ENCODE measurements around the gene CAD. TPM values are rescaled to one million over a fixed set of nuclear protein-coding genes. Genes with fewer than 3 reads are reported as not detected.

The CAD gene
- polyA plus RNA-seq, 1 donor from 2014 or later, result 18.9 TPM

- peaks cover 14 to 20% (median 18%) of the 10 kb centered on the region in 3 donors for H3K4me1 Mint-ChIP-seq
- H3K27me3 Mint-ChIP-seq, result no peaks in the 10 kb centered on the region
- H3K4me3 Mint-ChIP-seq, result peak overlapping the region; percentile 15 to 90 (median 66)
- no peaks in the 10 kb centered on the region for H3K9me3 Mint-ChIP-seq
- peak overlapping the region; percentile 73 to 92 (median 88) for H3K27ac Mint-ChIP-seq
- H3K36me3 Mint-ChIP-seq, result peaks cover 2% of the 10 kb centered on the region
Observed at GRCh38 chr2:27209621-27210401, 7.4 kb upstream of the CAD start.

GRCh38 chr2:27211241-27211942 lies 5.8 kb upstream of the CAD start:
- H3K4me3 Mint-ChIP-seq, result peak overlapping the region; percentile 92 to 97 (median 94)
- H3K27ac Mint-ChIP-seq, result peak overlapping the region; percentile 94 to 99 (median 98)
- H3K9me3 Mint-ChIP-seq, result no peaks in the 10 kb centered on the region
- H3K27me3 Mint-ChIP-seq, result no peaks in the 10 kb centered on the region
- peaks cover 14 to 21% (median 18%) of the 10 kb centered on the region in 3 donors for H3K4me1 Mint-ChIP-seq
- H3K36me3 Mint-ChIP-seq, result peaks cover 2% of the 10 kb centered on the region

DNA sequence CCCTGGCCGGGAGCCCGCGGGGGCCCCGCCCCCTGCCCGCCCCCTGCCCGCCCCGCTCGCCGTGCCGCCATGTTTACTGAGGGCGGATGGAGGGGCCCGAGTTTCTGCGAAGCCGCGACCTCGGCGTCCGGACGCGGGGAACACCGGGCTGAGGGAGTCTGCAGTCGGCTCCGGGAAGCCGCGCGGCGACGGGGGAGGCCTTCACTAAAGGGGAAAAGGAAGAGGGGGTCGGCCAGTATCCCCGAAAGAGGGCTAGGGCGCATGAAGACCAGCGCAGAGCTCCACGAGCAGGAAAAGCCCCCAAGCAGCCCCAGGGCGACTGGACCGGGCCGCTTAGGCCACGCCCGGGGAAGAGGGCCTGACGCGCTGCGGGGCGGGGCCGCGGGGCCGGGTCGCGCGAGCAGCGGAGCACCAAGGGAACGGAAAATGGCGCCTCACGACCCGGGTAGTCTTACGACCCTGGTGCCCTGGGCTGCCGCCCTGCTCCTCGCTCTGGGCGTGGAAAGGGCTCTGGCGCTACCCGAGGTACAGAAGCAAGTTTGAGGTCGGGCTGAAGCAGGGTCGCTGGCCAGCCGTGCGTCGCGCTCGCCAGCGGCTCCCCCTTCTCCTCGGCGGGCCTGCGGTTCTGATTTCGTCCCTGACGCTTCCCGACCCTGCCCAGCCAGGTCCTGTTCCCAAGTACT lies 5.1 kb upstream of the CAD start, which contains the start of the genes ATRAID and SLC5A6:
Gene ATRAID (plus strand): TSS at position 99 of the 683 bp plus-strand sequence. CDS start 328 bp downstream, at position 427.
Gene SLC5A6 (minus strand): TSS at position 326 of the 683 bp plus-strand sequence. CDS start 4,618 bp downstream, outside the sequence.
- H3K4me1 Mint-ChIP-seq, result peaks cover 18 to 28% (median 20%) of the 10 kb centered on the region in 3 donors
- peaks cover 2% of the 10 kb centered on the region for H3K36me3 Mint-ChIP-seq
- H3K27ac Mint-ChIP-seq, result peak within 1 kb of the TSS; percentile 98 to 100 (median 99)
- no peaks in the 10 kb centered on the region for H3K9me3 Mint-ChIP-seq
- no peaks in the 10 kb centered on the region for H3K27me3 Mint-ChIP-seq
- H3K4me3 Mint-ChIP-seq, result peak within 1 kb of the TSS; percentile 92 to 99 (median 96)

- Mint-ChIP-seq H3K36me3 (peaks cover 2% of the 10 kb centered on the region), H3K27me3 (no peaks in the 10 kb centered on the region), H3K4me1 (peaks cover 19 to 31% (median 20%) of the 10 kb centered on the region in 3 donors), H3K9me3 (no peaks in the 10 kb centered on the region), H3K4me3 (peak overlapping the region; percentile 92 to 99 (median 96)), H3K27ac (peak overlapping the region; percentile 98 to 100 (median 99))
Observed at GRCh38 chr2:27212626-27213471, 4.3 kb upstream of the CAD start.

DNA sequence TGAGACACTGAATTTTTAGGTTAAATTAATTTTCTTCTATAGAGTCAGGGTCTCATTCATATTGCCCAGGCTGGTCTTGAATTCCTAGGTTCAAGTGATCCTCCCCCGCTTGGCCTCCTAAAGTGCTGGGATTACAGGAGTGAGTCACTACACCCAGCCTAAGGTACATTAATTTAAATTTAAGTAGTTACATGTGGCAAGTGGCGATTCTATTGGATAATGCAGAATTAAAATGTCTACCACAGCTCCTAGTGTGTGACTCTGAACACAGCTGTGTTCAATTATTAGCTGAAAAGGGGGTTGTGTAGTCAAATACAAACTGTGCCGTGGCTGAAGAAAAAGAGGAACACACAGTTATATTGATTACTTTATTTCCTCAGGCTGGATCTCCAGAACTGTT lies 2.2 kb upstream of the CAD start:
- Mint-ChIP-seq H3K9me3 (no peaks in the 10 kb centered on the region), H3K36me3 (peaks cover 2% of the 10 kb centered on the region), H3K4me1 (peaks cover 25 to 34% (median 27%) of the 10 kb centered on the region in 3 donors), H3K27me3 (no peaks in the 10 kb centered on the region), H3K27ac (peak overlapping the region in 2 of 3 donors; percentile 64 to 88), H3K4me3 (peak overlapping the region in 2 of 4 donors; percentile 32 to 89)

DNA sequence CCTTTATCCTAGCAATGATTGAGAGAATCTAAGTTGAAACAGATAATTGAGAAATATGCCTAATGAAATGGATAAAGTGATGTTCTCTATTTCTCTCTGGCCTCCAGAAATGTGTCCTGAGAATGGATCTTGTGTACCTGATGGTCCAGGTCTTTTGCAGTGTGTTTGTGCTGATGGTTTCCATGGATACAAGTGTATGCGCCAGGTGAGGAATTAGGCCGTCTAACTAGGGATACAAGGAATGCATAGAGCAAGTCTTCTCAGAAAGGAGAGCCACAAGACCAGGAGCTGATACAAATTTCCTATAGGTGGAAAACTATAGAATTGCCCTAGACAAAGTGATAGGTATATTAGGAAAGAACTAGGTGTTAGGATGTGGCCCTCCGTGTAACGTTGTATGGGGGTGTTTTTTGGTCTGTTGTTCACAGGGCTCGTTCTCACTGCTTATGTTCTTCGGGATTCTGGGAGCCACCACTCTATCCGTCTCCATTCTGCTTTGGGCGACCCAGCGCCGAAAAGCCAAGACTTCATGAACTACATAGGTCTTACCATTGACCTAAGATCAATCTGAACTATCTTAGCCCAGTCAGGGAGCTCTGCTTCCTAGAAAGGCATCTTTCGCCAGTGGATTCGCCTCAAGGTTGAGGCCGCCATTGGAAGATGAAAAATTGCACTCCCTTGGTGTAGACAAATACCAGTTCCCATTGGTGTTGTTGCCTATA lies 592 bp upstream of the CAD start:
- peaks cover 23 to 32% (median 28%) of the 10 kb centered on the region in 3 donors for H3K4me1 Mint-ChIP-seq
- H3K27ac Mint-ChIP-seq, result peak overlapping the region; percentile 88 to 91 (median 89)
- peak overlapping the region; percentile 89 to 98 (median 92) for H3K4me3 Mint-ChIP-seq
- no peaks in the 10 kb centered on the region for H3K27me3 Mint-ChIP-seq
- no peaks in the 10 kb centered on the region for H3K9me3 Mint-ChIP-seq
- H3K36me3 Mint-ChIP-seq, result peaks cover 5% of the 10 kb centered on the region

DNA sequence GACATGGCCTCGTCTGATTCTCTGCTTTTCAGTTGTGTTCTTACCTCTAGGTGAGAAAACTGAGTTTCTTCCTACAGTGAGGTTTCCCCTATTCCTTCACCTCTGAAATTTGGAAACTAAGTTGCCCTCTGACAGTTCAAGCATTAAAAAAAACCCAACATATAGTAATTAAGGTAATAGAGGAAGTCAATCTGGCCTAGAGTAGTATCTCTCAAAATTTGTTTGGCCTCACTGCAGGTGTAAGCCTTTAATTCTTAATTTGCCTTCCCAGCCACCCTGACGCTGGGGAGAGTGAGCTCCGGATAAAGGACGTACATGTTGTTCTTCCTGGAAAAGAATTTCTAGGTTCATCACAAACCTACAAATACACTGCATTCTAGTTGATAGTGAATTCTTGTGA lies 1.4 kb downstream of the CAD start:
- Mint-ChIP-seq H3K36me3 (peaks cover 3% of the 10 kb centered on the region), H3K4me3 (peak overlapping the region in 3 of 4 donors; percentile 77 to 89 (median 89)), H3K27me3 (no peaks in the 10 kb centered on the region), H3K4me1 (peaks cover 14 to 23% (median 21%) of the 10 kb centered on the region in 3 donors), H3K27ac (peak overlapping the region in 2 of 3 donors; percentile 2 to 88), H3K9me3 (no peaks in the 10 kb centered on the region)

DNA sequence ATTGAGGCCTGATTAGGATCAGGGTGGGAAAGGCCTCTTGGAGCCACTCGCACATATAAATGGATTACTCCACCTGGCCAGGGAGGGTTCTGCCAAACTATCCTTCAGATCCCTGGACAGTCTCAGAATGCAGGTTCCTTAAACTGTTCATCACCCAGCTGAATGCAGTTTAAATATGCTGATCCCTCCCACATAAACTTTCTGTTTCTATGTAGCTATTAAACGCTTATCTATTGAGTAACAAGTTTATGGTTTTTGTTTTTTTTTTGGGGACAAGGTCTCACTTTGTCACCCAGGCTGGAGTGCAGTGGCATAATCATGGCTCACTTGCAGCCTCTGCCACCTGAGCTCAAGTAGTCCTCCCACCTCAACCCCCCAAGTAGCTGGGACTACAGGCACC lies 1.9 kb downstream of the CAD start:
- Mint-ChIP-seq H3K9me3 (no peaks in the 10 kb centered on the region), H3K36me3 (peaks cover 3% of the 10 kb centered on the region), H3K27me3 (no peaks in the 10 kb centered on the region), H3K4me3 (peak overlapping the region in 2 of 4 donors; percentile 77 to 89), H3K4me1 (peaks cover 13 to 22% (median 20%) of the 10 kb centered on the region in 3 donors), H3K27ac (peak overlapping the region in 1 of 3 donors; percentile 88)

GRCh38 chr2:27220091-27220490 lies 2.9 kb downstream of the CAD start:
- H3K36me3 Mint-ChIP-seq, result peaks cover 6% of the 10 kb centered on the region
- no peak overlapping the region for H3K4me3 Mint-ChIP-seq
- no peaks in the 10 kb centered on the region for H3K27me3 Mint-ChIP-seq
- no peaks in the 10 kb centered on the region for H3K9me3 Mint-ChIP-seq
- H3K27ac Mint-ChIP-seq, result no peak overlapping the region
- peaks cover 13 to 22% (median 20%) of the 10 kb centered on the region in 3 donors for H3K4me1 Mint-ChIP-seq

- peak overlapping the region in 1 of 4 donors; percentile 28 for H3K4me3 Mint-ChIP-seq
- H3K4me1 Mint-ChIP-seq, result peaks cover 13 to 22% (median 20%) of the 10 kb centered on the region in 3 donors
- no peaks in the 10 kb centered on the region for H3K9me3 Mint-ChIP-seq
- peak overlapping the region in 1 of 3 donors; percentile 33 for H3K27ac Mint-ChIP-seq
- peaks cover 6% of the 10 kb centered on the region for H3K36me3 Mint-ChIP-seq
- H3K27me3 Mint-ChIP-seq, result no peaks in the 10 kb centered on the region
Observed at GRCh38 chr2:27221166-27221565, 4.0 kb downstream of the CAD start.

GRCh38 chr2:27222407-27222806 lies 5.2 kb downstream of the CAD start:
- peaks cover 13 to 14% (median 13%) of the 10 kb centered on the region in 3 donors for H3K4me1 Mint-ChIP-seq
- peak overlapping the region in 1 of 3 donors; percentile 43 for H3K27ac Mint-ChIP-seq
- no peaks in the 10 kb centered on the region for H3K27me3 Mint-ChIP-seq
- no peak overlapping the region for H3K4me3 Mint-ChIP-seq
- H3K9me3 Mint-ChIP-seq, result no peaks in the 10 kb centered on the region
- H3K36me3 Mint-ChIP-seq, result peaks cover 8% of the 10 kb centered on the region

DNA sequence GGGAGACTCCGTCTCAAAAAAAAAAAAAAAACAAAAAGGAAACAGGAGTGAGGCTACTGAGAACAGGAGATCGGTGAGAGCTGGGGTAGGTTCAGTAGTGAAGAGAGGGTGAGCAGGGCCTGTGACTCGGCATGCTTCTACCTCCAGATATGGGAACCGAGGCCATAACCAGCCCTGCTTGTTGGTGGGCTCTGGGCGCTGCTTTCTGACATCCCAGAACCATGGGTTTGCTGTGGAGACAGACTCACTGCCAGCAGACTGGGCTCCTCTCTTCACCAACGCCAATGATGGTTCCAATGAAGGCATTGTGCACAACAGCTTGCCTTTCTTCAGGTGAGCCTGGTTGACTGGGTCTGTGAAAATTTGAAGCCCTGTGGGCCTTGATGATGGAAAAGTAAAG lies 6.2 kb downstream of the CAD start:
- H3K36me3 Mint-ChIP-seq, result peaks cover 11% of the 10 kb centered on the region

GRCh38 chr2:27225526-27225925 lies 8.4 kb downstream of the CAD start:
- Mint-ChIP-seq H3K27me3 (no peaks in the 10 kb centered on the region), H3K4me3 (no peak overlapping the region), H3K27ac (no peak overlapping the region), H3K36me3 (peaks cover 11% of the 10 kb centered on the region), H3K4me1 (no peaks in the 10 kb centered on the region), H3K9me3 (no peaks in the 10 kb centered on the region)

More for the DNA sequence above, 6.2 kb downstream of the CAD start:
- H3K27me3 Mint-ChIP-seq, result no peaks in the 10 kb centered on the region
- H3K9me3 Mint-ChIP-seq, result no peaks in the 10 kb centered on the region
- H3K27ac Mint-ChIP-seq, result no peak overlapping the region
- H3K4me3 Mint-ChIP-seq, result no peak overlapping the region
- peaks cover 5 to 8% (median 6%) of the 10 kb centered on the region in 3 donors for H3K4me1 Mint-ChIP-seq
